Cortex of kidney (tissue), 1 donor: ENCODE data around the gene GYPC.
"Not testable (repeated sequence)": the region's sequence is repeated elsewhere in the genome, so short reads cannot be mapped to it uniquely, and the experiment has no call there.

Experiments used
- DNase-seq: peaks from one replicate; lab custom pipeline; 2025; lab: John Stamatoyannopoulos, UW

GYPC gene

DNA sequence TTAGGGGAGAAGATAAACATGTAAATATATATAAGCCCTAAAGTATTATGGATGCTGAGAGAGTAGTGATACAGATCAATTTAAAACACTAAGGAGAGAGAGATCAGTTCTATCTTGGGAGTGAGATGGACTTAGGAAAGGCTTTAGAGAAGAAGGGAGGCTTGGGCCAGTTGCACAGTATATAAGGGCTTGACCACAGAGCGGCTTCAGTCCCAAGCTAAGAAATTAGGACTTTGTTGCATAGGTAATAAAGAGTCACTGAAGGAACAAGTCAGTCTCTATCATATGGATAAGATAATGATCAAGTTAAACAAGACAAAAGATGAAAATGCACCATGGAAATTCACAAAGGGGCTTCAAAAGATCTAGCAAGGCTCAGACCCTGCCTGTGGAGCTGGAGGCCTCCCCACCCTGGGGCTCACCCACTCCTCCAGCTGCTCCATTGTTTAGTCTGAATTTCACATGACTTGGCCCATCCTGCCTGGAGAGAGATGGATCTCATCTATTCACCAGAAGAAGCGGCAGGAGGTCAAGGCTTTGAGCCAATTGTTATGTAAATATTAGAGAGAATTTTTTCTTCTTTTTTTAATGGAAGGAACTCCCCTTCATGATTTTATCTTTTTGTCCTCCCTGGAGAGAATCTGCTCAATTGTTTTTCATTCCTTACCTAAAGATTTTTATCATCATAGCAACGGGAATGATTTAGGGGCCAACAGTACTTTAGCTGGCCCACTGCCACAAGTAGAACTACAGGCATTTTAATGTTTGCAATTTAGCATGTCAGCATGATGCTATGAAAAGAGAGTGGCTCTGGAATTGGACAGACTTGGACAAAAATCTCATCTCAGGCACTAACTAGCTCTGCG lies 44.0 kb downstream of the GYPC start:
- DNase-seq: no peak

DNA sequence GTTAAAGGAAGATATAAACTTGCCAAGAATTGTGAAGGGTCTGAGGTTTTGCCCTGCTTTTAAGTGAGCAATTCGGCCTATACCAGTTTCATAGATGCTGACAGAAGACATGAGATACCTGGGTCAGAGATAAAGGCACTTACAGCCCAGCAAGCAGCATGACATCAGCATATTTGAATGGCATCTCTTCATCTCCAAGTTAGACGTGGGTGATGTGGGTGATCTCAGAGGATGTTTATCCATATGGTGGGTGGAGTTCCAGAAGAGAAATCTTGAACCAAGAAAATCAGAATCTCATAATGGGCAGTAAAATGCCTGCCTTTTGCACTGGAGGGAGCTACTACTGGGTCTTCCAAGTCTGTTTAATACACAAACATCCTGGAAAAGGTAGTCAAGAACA lies 44.7 kb downstream of the GYPC start:
- DNase-seq: no peak

DNA sequence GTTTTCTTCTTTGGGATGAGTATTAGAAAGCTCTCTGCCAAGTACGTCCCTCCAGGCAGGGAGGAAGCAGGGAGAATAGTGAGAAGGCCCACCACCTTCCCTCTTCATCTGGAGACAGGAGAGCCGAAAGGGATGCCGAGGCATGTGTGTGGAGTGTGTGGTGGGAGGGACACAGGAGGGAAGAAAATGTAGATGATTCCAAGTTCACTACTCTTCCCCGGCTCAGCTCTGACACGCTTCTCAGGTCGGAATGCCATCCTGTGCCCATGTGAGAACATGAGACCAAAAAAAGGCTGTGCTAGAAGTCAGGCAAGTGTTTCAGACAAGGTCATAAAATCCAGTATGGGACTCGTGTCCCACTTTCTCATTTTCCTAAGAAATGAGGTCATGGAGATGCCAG lies 47.4 kb downstream of the GYPC start:
- no peak for DNase-seq

DNA sequence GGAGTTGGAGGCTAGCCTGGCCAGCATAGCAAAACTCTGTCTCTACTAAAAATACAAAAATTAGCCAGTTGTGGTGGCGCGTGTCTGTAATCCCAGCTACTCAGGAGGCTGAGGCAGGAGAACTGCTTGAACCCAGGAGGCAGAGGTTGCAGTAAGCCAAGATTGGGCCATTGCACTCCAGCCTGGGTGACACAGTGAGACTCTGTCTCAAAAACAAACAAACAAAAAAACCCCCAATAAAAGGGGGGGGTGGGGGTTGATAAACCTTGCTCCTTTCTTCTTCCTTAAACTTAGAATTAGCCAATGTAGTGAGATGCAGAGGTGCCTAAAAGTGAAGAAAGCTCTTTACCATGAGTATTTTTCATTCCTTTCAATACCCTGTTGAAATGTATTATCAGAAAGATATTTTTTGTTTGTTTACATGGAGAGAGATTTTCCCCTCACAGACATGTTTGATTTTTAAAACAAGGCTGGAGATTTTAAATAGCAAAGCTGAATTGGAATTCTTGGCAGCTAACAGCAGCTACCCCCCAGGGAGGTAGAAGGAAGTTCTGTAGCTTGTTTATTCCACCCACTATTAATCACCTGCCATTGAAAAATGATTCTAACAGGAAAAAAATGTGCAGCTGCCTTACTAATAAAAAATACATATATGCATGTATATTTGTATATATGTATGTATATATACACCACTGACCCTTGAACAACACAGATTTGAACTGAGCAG lies 48.6 kb downstream of the GYPC start:
- DNase-seq: no peak

DNA sequence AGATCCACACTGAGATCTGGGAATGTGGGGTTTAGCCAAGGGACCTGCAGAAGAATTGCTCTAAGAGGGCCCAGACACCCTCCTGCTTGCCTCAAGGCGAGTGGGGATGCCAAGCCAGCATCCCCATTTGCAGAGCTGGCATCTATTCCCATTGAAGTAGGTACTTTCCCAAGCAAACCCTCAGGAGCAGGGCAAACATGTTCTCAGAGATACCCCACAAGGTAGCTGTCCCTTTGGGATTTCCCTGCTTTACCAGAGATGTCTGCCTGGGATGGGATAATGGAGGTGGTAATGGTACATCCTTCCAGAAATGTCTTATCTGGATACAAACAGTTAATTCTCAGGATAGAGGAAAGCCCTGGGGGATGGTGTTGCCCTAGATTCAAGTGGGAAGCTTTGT lies 51.2 kb downstream of the GYPC start:
- no peak for DNase-seq

DNA sequence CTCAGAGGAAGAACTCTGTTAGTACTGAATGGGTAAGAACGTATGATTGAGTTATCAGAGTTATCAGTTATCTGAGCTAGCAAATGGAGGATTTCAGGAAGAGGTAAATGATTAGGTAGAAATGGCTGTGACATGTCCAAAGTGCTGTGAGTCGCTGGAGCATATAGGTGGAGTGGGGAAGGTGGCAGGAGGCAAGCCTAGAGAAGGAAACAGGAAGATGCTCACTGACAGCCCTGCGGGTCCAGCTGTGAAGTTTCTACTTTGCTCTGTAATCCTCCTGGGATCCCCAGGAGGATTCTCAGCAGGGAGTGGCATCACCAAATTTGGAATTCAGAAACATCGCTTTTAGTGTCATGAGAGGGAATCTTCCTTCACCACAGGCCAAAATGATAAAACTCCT lies 52.0 kb downstream of the GYPC start:
- DNase-seq: no peak

DNA sequence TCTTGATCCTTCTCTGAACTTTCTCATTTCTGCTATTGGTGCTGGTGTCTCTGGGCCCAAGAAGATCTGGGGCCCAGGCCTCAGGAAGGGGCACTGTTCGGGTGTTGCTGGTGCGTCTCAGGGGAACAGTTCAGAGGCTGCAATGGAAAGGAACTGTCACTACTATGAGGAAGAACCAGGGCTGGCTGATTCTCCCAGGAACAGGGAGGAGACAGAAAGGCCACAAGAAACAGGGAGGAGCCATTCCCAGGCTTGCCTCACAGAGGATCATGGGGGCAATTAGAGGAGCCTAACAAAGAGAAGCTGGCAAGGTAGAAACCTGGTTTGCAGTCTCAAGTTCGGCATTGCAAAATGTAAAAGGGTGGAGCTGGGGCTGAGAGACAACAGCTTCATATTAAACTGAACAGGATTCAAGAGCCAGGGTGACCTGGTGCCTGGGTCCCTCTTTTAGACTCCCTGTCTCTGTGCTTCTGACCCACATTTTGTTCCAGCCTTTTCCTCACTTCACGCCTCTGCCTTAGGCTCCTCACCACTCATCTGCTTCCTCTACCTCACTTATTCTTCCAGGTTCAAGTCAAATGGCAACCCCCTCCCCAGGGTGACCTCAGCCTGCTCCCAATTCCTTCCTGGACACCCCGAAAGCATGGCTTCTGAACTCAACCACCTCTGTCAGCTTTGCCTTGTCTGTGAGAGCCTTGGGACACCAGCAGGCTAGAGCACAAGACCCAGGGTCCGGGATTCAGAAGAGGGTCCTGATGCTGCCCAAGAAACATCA lies 58.4 kb downstream of the GYPC start:
- no peak for DNase-seq

DNA sequence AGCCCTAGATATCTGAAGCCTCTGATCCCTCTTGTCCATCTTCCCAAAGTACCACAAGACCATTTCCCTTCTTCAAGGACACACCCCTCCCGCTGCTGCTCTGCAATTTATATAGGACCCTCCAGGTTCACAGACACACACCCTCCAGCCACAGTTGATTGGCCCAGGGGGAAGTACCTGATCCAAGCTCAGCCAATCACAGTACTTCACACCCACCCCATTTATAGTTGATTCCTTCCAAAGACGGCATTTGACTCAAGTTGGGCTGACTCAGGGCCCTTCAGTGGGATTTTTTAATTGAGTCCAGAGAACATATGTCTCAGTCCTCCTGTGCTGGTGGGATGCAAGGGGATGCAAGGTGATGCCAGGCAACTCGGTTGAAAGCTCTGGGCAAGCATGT lies 59.2 kb downstream of the GYPC start:
- no peak for DNase-seq

DNA sequence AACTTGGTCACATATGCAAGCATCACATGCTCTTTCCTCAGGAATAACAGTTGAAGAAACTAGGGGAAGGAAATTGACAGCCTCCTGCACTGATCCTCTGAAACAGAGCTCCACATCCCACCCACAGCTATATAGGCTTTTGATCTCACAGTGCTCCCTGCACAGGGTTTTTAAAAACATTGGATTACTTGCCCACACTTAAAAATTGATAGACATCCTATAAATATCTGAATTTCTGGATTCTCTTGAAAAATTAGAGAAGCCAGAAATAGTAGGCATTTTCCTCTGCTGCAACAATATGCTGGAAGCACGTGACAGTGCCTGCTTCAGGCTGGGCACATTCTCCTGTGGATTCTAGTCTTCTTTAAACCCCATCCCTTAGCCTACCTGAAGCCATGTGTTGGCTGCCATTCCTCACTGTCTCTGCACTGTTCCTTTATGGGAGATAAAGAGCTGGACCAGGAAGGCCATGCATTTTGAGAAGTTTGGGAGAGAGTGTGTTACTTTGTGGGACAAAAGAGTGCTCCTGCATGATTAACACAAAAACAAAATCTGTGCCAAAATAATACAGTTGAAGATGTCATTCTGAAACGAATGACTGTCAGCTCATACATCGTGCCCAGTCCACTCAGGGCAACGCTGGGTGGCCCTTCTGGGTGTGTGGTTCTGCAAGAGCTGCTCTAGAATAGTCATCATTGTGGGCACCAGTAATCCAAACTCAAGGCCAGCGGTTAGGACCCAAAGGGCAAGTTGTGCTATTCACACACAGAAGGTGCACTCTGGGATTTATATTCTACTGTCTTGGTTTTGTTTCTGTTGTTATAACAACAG lies 59.8 kb downstream of the GYPC start:
- no peak for DNase-seq

DNA sequence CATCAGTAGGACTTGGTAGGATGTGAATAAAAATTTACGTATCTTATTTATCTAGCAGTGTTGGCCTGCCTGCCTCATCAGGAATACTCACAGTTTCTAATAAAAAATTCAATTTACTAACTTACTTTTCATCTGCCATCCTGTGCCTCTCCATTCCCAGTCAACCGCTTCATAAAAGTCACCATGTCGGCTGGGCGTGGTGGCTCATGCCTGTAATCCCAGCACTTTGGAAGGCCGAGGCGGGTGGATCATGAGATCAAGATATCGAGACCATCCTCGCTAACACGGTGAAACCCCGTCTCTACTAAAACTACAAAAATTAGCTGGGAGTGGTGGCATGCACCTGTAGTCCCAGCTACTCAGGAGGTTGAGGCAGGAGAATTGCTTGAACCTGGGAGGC lies 61.3 kb downstream of the GYPC start:
- not testable (repeated sequence) for DNase-seq

DNA sequence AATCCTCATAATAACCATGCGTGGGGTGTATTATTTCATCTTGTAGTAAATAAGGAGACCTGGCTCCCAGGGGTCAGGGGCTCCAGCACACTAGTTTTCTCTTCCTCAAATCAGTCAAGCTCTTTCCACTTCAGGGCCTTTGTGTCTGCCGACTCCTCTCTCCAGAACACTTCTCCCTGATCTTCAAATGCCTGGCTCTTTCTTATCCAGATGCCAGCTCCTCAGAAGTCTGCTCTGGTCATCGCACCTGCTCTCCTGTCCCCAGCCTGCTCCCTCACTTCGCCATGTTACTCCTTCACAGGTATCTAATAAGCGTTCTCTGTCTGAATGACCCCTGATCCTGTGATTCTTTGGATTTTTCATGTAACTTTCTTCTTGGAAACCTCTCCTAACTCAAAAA lies 62.0 kb downstream of the GYPC start:
- DNase-seq: no peak

DNA sequence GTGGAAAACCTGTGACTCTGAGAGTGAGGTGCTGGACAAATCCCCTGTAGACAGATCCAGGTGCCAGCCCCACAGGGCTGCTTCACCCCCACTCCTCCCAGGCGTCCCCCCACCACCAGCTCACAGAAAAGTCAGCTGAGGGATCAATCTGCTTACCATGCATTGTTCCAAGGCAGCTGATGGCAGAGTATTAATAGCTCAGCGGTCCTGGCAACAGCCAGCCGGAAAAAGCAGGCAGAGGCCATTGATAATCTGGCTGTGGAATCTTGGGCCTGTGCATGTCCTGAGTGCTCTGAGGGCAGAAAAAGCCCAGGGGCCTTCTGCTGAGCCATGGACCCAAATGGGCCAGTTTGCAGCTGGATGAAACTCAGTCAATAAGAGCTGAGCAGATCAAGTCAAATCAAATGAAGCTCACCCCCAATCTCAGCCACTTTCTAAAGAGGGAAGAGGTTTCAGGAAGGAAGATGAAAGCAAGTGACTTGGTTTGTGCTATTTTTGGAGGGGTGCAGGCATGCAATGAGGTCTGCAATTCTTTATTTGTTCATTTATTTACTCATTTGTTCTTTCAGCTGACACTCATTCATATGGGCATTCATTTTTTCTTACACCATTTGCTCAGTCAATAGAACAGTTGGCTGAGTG lies 63.4 kb downstream of the GYPC start:
- DNase-seq: no peak

DNA sequence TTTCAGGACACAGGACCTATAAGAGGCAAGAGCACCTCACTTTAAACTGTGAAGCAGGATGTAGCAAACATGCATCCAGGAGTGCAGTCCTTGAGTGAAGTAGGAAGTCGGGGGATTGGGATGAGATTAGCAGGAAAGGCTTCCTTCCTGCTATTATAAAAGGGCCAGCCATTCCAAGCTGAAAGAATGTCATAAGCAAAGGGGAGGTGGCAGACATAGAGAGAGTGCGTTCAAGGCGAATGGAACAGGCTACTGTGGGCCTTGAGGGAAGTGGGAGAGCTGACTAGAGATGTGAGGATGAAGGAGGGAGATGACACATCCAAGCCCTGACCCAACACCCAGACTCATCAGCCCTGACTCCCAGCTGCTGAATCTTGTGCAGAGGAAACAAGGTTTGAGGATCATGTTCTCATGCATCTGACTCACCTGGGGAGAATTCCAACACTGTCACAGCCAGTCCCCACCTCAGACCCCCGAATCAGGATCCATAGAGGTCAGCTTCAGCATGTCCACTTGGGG lies 63.9 kb downstream of the GYPC start:
- DNase-seq: no peak

DNA sequence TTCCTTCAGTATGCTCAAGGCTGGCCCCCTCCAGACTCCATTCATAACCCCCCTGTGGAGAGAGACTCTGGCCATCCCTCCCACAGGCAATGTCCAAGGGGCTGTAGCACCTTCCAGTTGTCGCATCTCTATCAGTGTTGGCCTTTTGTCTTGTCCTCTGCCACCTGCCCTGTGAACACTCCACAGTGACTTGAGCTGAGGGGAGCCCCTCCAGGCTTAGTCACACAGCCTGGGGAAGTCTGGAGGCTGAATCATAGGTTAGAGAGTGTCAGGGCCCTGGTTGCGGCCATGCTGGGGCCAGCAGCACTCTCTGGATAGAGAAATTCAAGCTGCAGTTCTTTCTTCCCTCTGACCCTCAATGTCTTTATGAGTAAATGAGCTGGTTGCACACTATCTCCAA lies 64.7 kb downstream of the GYPC start:
- DNase-seq: no peak

DNA sequence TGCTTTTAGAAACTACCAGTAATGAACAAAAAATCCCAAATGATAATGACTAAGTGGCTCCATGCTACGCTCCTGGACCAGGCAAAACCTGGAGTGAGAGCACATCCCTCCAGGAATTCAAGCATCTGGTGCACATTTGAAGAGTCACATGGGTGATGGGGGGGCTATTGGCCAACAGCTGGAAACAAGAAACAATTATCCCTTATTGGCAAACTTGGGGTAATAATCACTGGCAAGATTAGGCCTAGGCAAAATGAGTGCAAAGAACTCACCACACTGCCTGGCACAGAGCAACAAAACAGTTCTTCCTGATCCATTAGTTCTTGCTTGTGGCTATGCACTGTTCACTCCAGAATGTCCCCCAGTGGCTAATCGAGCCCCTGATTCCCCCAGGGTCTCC lies 66.1 kb downstream of the GYPC start:
- no peak for DNase-seq

DNA sequence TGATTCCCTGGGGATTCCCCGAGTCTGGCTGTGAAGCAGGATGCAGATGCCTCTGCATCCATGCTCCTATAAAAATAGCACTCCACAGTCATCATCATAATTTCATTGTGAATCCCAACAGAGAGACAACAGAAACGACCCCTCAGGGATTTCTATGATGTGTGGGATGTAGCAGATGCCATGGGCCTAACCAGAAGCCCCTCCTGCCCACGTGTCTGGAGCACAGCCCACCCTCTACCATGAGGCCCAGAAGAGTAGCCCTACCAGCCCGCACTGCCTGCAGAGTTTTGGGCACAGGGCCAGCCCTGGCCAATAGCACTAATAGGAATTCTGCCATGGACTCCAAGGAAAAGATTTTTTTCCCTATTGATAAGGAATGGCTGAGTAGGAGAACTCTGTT lies 66.6 kb downstream of the GYPC start:
- no peak for DNase-seq

DNA sequence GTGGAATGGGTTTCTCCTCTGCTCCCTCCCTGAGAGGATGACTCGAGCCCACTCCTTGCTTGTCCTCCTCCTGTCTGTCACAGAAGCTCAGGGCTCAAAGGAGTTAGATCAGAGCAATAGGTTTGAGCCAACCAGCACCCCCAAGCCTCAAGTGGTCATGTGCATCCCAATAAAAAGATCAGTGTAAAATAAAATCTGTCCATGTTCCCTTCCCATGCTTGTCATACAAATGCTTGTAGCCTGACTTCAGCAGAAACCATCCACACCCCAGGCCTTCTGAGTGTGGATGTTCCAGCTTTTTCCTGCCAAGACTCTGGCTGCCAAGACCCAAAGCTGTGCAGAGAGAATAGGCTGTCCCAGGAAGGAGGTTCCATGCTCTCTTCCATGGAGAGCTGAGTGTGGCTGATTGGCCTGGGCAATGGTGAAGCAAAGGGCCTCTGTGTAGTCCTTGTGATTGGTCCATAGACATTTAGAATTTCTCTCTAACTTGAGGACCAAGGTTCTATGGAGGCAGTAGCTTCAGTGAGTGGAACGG lies 67.4 kb downstream of the GYPC start:
- DNase-seq: no peak

DNA sequence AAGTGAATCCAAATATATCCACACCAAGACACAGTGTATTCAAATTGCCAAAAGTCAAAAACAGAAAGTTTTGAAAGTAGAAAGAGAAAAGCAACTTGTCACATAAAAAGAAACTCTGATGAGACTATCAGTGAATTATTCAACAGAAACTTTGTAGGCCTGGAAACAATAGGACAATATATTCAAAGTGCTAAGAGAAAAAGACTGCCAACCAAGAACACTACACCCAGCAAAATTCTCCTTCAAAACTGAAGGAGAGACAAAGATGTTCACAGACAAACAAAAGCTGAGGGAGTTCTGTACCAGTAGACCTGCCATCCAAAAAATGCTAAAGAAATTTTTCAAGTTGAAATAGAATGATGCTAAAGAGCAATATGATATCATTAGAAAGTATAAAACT lies 69.6 kb downstream of the GYPC start:
- DNase-seq: no peak

DNA sequence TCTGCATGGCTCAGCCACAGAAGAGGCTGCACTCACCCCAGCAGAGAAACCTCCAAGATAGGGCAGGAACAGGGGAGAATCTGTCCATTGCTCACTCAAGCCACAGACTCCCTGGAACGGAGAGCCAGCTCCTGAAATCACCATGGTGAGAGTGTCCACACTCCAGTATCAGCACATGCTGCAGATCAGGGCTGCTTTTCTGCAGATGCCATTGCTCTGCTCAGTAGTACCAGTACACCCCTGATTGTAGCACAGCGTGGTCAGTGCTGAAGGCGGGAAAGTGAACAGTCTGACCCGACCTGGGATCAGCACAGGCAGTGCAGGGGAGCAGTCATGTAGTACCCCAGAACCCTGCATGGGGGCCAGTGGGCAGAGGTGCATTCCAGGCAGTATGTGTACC lies 73.9 kb downstream of the GYPC start:
- DNase-seq: no peak

DNA sequence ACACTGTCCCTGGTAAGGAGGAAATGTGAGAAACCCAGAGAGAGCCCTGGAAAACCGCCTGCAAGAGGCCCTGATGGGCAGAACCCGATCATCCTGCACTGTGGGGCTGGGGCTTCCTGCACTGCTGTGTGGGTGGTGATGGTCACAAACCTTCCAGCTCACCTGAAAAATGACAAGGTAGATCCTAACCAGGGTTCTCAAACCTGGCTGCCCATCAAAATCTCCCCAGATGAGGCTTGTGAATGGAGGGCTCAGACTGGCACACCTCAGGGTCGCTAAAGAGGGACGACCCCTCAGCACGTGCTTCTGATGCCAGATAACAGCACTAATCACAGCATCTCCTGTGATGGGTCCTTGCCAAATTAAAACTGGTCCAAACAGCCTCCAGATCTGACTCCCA lies 74.7 kb downstream of the GYPC start:
- DNase-seq: no peak

DNA sequence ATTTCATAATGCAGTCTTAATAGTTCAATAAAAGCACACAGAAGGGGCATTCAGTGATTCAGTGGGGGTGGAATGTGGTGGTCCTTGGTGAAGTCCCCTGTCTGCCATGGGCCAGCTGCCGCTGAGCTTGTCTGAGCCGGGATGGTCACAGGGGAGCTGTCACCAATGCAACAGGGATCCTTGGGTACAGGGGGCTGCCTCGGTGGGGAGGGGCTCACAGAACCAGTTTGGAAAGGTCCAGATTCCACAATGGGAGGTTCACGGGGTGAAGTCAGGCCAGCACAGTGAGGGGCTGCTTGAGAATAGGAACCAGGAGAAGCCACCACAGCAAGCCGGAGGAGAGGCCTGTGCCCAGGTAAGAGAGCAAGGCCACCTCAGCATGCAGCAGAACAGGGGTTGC lies 75.4 kb downstream of the GYPC start:
- DNase-seq: no peak
